DOHH2 (cell line): ENCODE data around the gene CZIB.

ENCODE experiments used
- H3F3A ChIP-seq: fragments of 200-600 bp; sonication (generic), shearing (Covaris generic); 2 replicates; pipeline ENCODE4 v1.6.0; 2016; ENCODE audit warnings: antibody characterized with exemption, mild to moderate bottlenecking; ENCODE audit not compliant: control insufficient read depth, insufficient read depth
- H3K27ac ChIP-seq: fragments of 200-600 bp; sonication (generic); 2 replicates; pipeline ENCODE4 v1.5.1; 2014; ENCODE audit warnings: low read depth, mild to moderate bottlenecking, low read length, moderate library complexity
- H3K27me3 ChIP-seq: fragments of 200-600 bp; sonication (generic); 2 replicates; pipeline ENCODE4 v1.6.1; 2014; ENCODE audit warnings: mild to moderate bottlenecking, low read length, mixed read lengths; ENCODE audit not compliant: control insufficient read depth
- H3K36me3 ChIP-seq: fragments of 200-600 bp; sonication (generic); 2 replicates; pipeline ENCODE4 v1.6.1; 2014; ENCODE audit warnings: mild to moderate bottlenecking, low read length, moderate library complexity, mixed read lengths; ENCODE audit not compliant: control insufficient read depth
- H3K4me1 ChIP-seq: fragments of 200-600 bp; sonication (generic); 2 replicates; pipeline ENCODE4 v1.6.1; 2014; ENCODE audit warnings: mild to moderate bottlenecking, low read length, mixed read lengths; ENCODE audit not compliant: control insufficient read depth
- H3K4me2 ChIP-seq: fragments of 200-600 bp; sonication (generic); 2 replicates; pipeline ENCODE4 v1.6.0; 2014; ENCODE audit warnings: mild to moderate bottlenecking, low read length, moderate library complexity
- H3K4me3 ChIP-seq: fragments of 200-600 bp; sonication (generic); 2 replicates; pipeline ENCODE4 v1.5.1; 2014; ENCODE audit warnings: mild to moderate bottlenecking, low read length, mixed read lengths
- H3K79me2 ChIP-seq: fragments of 200-600 bp; sonication (generic); 2 replicates; pipeline ENCODE4 v1.6.1; 2014; ENCODE audit warnings: mild to moderate bottlenecking, low read length, mixed read lengths; ENCODE audit not compliant: control insufficient read depth
- H3K9me2 ChIP-seq: fragments of 200-600 bp; sonication (generic); replicated peaks from 2 replicates; pipeline ENCODE4 v1.6.1; 2014; ENCODE audit warnings: mild to moderate bottlenecking, low read length, mixed read lengths; ENCODE audit not compliant: control insufficient read depth
- H3K9me3 ChIP-seq: fragments of 200-600 bp; sonication (generic); 2 replicates; pipeline ENCODE4 v1.6.1; 2014; ENCODE audit warnings: antibody characterized with exemption, low read length, mixed read lengths; ENCODE audit not compliant: control insufficient read depth, insufficient read depth
- H4K20me1 ChIP-seq: fragments of 200-600 bp; sonication (generic); 2 replicates; pipeline ENCODE4 v1.6.0; 2014; ENCODE audit warnings: low read depth, mild to moderate bottlenecking, antibody characterized with exemption, low read length, moderate library complexity; ENCODE audit not compliant: control insufficient read depth, insufficient read depth
- EZH2phosphoT487 ChIP-seq: fragments of 200-600 bp; sonication (generic); IDR thresholded peaks from 2 replicates; pipeline ENCODE4 v1.6.1; 2017; ENCODE audit warnings: borderline replicate concordance, mild to moderate bottlenecking, antibody characterized with exemption, low read length, moderate library complexity, mixed read lengths
- TF ChIP-seq, protein P1 (sequence below): fragments of 200-600 bp; sonication (generic); IDR thresholded peaks from one replicate; pipeline ENCODE4 v1.5.1; 2014; ENCODE audit warnings: antibody characterized with exemption, mild to moderate bottlenecking, low read depth, low read length; ENCODE audit not compliant: poor library complexity, severe bottlenecking

CZIB gene

GRCh38 chr1:53260631-53261247, 40.3 kb upstream of the CZIB start:
- Histone ChIP-seq H3K27ac (no peak overlapping the region), H3K9me3 (no peaks in the 10 kb centered on the region), H3K36me3 (peaks cover 98% of the 10 kb centered on the region), H3K27me3 (no peaks in the 10 kb centered on the region), H3K4me1 (no peaks in the 10 kb centered on the region), H3F3A (no peaks in the 10 kb centered on the region), H4K20me1 (no peaks in the 10 kb centered on the region), H3K4me3 (no peak overlapping the region), H3K79me2 (no peaks in the 10 kb centered on the region), H3K9me2 (no peaks in the 10 kb centered on the region), H3K4me2 (no peak overlapping the region)
- TF ChIP-seq, protein P1, sequence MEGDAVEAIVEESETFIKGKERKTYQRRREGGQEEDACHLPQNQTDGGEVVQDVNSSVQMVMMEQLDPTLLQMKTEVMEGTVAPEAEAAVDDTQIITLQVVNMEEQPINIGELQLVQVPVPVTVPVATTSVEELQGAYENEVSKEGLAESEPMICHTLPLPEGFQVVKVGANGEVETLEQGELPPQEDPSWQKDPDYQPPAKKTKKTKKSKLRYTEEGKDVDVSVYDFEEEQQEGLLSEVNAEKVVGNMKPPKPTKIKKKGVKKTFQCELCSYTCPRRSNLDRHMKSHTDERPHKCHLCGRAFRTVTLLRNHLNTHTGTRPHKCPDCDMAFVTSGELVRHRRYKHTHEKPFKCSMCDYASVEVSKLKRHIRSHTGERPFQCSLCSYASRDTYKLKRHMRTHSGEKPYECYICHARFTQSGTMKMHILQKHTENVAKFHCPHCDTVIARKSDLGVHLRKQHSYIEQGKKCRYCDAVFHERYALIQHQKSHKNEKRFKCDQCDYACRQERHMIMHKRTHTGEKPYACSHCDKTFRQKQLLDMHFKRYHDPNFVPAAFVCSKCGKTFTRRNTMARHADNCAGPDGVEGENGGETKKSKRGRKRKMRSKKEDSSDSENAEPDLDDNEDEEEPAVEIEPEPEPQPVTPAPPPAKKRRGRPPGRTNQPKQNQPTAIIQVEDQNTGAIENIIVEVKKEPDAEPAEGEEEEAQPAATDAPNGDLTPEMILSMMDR: no peak
- no peak for TF ChIP-seq EZH2phosphoT487

DNA sequence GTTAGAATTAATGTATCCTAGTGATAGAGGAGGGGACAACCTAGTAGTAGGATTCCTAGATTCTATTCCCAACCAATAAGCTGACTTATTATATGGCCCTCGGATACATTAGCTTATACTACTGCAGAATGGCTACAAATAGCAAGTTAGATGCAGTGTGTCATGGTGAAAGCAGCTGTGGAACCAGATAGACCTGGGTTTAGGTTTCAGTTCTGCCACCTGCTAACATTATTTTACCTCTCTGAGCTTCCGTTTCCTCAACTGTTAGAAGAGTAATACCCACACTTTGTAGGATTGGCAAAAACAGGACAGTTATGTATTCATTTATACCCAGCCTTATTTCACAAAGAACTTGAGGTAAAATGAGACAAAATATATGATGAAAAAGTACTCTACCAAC, 39.5 kb upstream of the CZIB start:
- Histone ChIP-seq H3K79me2 (no peaks in the 10 kb centered on the region), H3K27ac (no peak overlapping the region), H3K27me3 (no peaks in the 10 kb centered on the region), H3K4me1 (no peaks in the 10 kb centered on the region), H3K9me3 (no peaks in the 10 kb centered on the region), H3K9me2 (no peaks in the 10 kb centered on the region), H3K36me3 (peaks cover 96% of the 10 kb centered on the region), H4K20me1 (no peaks in the 10 kb centered on the region), H3K4me3 (no peak overlapping the region), H3F3A (no peaks in the 10 kb centered on the region), H3K4me2 (no peak overlapping the region)
- TF ChIP-seq, protein P1: no peak
- TF ChIP-seq EZH2phosphoT487: no peak

- TF ChIP-seq, protein P1: no peak
- TF ChIP-seq EZH2phosphoT487: no peak
Measured at GRCh38 chr1:53258216-53258615, 37.8 kb upstream of the CZIB start.

More at GRCh38 chr1:53258216-53258615, 37.8 kb upstream of the CZIB start:
- Histone ChIP-seq H3K9me2 (no peaks in the 10 kb centered on the region), H3F3A (no peaks in the 10 kb centered on the region), H3K36me3 (peaks cover 93% of the 10 kb centered on the region), H3K79me2 (no peaks in the 10 kb centered on the region), H3K9me3 (no peaks in the 10 kb centered on the region), H3K4me3 (no peak overlapping the region), H3K4me1 (no peaks in the 10 kb centered on the region), H3K4me2 (no peak overlapping the region), H3K27me3 (no peaks in the 10 kb centered on the region), H3K27ac (no peak overlapping the region), H4K20me1 (no peaks in the 10 kb centered on the region)
